HG03045 (cell line): ENCODE measurements around the gene WARS2.

Source experiments
- ATAC-seq: cut with Tn5 transposase; IDR thresholded peaks from one replicate; pipeline ENCODE4 v1.9.1; 2021; ENCODE audit warnings: mild to moderate bottlenecking, moderate library complexity; ENCODE audit not compliant: unreplicated experiment

WARS2 gene

DNA sequence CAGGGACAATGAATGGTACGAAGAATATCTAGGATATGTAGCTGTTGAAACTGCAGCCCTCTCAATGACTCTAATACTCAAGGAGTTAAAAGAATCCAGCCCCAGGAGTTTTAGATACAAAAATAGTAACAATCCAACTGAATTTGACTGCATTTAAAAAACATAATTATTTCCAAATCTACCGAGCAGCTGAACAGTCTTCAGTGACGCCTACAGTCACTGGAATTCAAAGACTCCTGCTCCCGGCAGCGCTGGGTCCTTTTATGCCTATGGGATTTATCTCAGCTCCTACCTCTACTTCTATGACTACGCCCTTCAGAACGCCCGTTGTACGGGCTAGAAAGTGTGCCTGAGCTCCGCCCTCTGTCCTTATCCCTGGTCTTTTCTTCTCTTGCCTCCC lies 55.7 kb downstream of the WARS2 start:
- ATAC-seq, result no peak

DNA sequence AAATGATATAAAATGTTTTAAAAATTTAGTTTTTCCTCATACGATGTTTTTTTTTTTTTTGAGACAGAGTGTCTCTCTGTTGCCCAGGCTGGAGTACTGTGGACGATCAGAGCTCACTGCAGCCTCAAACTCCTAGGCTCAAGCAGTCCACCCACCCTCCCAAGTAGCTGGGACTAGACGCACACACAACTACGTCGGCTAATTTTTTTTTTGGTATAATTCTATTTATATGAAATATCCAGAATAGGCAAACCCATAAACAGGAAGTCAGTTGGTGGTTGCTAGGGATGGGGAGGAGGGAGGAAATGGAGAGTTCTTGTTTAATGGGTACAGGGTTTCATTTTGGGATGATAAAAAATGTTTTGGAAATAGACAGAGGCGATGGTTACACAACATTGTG lies 56.5 kb downstream of the WARS2 start:
- ATAC-seq, result no peak

DNA sequence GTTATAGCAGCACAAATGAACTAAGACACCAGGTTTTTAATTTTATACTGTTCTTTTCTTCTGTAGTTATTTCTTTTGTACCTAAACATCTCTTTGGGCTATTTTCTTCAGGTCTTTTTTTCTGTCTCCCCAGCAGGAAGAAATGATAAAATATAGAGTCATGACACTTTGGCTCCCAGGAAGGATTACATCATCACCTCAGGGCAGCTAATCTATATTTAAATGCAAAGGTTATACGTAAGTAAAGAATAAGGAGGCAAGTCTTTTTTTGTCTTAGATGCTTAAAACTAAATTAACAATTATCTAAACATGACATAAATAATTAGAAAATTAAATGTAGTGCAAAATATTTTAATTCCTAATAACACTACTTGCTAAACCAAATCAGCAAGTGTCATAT lies 57.0 kb downstream of the WARS2 start:
- ATAC-seq, result no peak

DNA sequence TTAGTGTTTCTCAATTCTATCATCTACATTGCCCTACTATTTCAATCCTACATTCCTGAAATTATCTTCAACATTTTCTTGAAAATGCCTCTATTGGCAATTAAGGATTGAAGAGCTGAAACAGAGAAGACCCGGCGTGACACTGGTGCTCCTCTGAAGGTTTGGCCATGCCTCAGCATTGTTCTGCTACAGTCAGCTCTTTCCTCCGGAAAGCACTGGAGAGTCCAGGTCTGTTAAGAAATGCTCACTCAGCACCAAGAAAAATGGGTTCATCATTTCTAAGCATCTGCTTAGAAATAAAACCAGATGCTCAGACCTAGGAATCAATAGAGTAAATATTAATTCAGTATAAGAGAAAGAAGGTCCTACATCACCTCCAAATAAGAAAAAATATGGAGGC lies 58.8 kb downstream of the WARS2 start:
- ATAC-seq, result no peak

DNA sequence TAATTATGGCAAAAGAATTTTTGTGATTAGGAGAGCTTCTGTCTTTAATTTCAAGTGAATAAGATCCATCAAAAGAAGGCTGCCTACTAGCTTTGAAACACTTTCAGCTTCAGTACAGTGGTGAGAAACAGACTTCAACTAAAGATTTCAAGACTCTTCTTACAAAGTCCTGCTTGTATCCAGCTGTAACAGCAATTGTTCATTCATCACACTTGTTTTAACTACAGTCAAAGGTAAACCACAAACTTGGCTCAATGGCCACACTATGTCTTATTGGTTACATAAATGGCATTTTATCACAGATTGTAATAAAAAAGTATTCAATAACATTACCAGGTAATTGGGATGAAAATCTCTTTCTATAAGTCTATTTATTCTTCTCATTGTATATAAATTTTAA lies 59.2 kb downstream of the WARS2 start:
- ATAC-seq, result no peak

DNA sequence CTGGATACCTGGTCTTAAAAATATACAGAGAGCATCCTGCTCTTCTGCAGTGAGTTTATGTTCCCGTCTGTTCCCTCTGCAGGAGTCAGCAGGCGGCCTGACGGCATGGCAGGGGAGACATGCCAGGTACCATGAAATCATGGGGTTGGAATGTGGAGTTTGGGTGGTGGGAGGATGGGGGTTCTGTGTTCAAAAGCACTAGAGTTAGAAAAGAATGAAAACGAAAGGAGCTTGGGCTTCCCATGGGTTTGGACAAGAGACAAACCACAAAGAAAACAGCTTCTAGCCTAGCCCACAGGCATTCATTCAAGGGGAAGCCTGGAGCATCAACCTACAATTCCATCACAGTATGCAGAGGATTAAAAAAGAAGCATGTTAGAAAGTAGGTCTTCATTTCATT lies 59.9 kb downstream of the WARS2 start:
- no peak for ATAC-seq

DNA sequence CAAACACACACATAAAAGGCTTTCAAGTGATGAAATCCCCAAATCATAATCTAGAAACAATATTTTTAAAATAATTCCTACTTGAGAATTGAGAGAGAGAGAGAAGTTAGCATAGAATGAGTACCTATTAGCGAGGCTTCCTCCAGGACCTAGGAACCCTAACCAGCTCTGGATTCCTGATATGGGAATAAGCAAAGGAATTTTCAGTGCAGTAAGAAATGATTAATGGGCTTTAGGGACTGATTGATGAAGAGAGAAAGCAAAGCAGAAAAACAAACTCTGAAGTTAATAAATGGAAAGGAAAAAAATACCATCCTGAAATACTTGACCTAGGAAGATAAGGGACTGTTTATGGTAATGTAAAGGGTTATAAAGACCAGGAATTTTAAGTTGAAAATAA lies 60.6 kb downstream of the WARS2 start:
- ATAC-seq, result no peak

DNA sequence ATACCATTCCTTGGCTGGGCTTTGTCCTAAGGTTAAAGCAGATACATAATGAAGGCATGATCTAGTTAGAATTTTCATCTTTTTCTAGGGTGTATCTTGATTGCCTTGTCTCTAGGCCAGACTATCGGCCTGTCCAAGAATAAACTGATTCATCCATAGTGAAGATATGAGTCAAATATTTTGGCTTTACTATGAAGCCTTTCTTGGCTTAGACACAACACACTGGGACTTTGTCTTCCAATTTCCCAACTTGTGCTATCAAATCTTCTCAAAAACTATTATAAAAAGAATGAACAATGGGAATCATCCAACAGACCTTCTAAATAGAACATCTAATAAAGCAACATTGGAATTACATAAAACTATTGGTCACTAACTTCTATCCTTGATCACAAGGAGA lies 64.8 kb downstream of the WARS2 start:
- no peak for ATAC-seq

DNA sequence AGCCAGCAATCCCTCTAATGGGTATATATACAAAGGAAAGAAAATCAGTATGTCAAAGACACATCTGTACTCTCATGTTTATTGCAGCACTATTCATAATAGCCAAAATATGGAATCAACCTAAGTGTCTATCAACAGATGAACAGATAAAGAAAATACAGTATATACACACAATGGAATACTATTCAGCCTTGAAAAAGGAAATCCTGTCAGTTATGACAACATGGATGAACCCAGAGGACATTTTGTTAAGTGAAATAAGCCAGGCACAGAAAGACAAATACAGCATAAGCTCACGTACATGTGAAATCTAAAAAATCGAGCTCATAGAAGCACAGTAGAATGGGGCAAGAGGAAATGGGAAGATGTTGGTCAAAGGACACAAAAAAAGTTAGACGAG lies 69.1 kb downstream of the WARS2 start:
- ATAC-seq, result no peak

DNA sequence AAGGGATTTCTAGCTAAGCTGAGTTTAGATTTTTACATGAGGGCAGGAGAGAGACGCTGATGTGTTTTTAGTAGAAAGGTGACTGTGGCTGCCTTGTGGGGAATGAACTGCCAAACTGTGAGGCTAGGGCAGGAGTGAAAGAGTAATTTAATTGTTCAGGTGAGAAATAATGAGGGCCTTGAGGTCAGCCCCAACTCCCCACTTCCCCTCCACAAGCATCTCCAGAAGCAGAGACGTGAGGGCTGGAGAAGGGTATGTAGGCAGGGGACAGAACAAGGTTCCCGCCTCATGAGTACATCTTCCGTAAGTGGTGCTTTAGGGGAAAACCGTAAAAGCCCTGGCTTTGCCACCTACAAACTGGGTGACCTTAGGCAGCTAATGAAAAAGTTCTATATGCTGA lies 70.8 kb downstream of the WARS2 start:
- no peak for ATAC-seq

DNA sequence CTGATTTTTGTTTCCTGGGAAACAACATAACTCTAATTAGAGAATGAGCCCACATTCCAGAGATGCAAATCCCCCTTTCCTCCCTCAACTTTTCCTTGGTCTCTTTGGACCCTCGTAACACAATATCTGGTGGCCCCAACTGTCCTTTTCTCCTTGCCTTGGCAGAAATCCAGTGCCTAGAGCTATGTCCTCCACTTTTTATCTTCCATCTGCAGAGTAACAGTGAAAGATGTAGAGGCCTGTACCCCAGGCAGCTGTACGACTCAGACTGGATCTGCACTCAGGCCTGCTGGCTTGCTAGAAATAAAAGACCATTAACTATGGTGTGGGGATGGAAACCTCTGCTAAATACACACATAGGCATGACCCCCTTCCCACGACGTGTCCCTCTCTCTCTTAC lies 72.0 kb downstream of the WARS2 start:
- no peak for ATAC-seq

DNA sequence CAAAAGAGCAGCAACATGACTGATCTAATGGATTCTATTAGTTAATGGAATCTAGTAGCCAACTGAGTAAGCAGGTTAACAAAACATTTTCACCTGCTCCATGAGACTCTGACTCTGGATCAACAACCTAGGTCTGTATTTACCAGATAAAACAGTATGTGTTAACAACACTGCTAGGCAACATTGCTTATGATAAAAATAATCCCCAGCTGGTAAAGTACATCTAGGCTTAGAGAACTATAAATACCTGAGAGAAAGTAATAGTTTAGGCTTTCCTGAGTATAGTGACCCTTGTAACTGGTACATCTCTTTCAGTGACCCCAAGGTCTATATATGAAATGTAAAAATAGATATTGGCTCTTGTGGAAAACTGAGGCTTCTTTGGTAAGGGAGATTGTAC lies 78.8 kb downstream of the WARS2 start:
- ATAC-seq, result no peak

DNA sequence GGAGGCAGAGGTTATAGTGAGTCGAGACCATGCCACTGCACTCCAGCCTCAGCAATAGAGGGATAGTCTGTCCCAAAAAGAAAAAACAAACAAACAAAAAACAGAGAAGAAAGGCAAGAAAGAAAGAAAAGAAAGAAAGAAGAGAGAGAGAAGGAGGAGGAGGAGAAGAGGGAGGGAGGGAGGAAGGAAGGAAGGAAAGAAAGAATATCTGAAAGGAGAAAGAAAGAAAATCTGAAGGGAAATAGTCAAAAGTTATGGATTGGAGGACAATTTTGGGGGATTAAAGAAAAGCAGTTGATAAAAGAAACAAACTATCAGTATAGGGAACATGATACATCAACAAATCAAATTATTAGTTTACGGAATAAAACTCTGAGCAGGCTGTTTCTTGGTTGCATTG lies 84.9 kb downstream of the WARS2 start:
- ATAC-seq, result no peak

DNA sequence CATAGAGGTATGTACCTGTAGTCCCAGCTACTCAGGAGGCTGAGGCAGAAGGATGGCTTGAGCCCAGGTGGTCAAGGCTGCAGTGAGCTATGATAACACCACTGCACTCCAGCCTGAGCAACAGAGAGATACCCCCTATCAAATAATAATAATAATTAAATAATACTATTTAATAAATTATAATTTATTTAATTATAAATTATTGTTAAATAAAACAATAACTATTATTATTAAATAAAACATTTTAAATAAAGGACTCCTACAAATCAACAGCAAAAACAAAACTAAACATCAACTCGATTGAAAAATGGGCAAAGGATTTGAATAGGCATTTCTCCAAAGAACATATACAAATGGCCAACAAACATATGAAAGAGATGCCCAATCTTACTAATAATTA lies 86.5 kb downstream of the WARS2 start:
- no peak for ATAC-seq

DNA sequence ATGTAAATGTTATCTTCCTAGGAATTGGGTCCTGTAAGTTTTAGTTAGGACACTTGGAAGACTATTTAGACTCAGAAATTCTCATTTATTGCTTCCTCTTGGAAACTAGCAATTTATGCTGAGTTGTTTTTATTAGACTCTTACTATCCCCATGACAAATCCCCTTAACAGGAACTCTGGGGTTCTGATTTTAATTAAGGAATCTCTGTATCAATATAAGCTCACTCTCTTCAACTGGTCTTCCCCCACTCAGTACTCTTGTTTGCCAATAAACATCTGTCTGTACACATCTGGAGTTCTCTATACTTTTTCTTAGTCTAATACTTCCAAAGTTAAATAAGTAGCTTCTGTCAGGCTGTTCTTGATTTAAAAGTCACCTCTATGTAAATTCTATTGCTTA lies 88.2 kb downstream of the WARS2 start:
- ATAC-seq, result no peak

DNA sequence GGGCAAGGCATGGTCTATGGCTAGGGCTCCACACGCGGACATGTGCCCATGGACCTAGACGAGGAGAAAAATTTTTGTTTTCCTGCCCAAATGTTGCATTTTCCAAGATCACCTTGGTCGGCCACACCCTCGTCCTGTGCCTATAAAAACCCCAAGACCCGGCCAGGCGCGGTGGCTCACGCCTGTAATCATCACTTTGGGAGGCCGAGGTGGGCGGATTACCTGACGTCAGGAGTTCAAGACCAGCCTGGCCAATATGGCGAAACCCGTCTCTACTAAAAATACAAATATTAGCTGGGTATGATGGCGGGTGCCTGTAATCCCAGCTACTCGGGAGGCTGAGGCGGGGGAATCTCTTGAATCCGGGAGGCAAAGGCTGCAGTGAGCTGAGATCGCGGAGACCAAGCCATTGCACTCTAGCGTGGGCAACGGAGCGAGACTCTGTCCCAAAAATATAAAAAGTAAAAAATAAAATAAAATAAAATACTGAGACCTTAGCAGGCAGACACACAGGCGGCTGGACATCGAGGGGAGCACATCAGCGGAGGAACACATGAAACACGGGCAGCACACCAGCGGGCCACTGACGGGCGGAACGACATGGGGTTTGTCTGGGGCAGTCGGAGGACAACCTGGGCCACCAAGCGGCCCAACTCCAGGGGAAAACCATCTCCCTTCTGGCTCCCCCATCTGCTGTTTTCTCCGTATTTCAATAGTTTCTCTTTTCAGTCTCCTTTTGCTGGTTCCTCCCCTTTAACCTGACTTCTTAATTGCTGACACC lies 91.6 kb downstream of the WARS2 start:
- ATAC-seq, result no peak

DNA sequence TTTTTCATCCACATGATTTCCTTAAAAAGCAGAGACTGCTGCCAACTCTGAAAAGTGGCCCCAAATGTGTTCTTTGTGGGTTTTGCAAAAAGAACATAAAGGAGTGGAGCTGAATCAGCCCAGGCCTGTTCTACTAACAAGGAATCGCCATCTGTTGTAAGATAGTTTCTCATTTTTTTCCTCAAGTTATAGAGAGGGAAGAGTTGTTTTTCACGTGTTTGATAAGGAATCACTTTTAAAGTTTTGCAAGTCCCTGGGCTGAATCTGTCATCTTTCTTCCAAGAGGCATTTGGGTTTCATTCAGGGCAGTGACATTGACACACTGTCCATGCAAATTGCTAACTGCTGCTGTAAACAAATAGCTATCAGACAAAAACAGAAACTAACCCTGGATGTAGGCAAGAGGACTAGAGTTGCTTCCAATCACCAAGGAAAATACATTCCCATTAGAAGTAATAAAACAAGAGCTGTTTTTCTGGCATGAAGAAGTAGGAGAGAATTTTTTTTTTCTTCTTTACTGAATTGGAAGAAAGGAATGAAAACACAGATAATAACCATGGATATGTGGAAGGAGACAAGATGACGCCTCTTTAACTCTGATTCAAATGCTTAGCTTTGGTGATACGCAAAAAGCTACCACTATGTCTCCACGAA lies 93.5 kb downstream of the WARS2 start:
- no peak for ATAC-seq

DNA sequence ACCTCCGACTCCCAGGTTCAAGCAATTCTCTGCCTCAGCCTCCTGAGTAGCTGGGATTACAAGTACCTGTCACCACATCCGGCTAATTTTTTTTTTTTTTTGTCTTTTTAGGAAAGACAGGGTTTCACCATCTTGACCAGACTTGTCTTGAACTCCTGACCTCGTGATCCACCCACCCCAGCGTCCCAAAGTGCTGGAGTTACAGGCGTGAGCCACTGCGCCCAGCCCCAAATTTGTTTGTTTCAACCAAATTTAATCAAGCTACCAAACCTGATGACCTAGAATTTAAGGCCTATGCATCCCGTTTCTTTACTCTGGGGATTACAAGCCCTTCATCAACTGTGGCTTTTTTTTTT lies 94.0 kb downstream of the WARS2 start:
- ATAC-seq, result no peak

DNA sequence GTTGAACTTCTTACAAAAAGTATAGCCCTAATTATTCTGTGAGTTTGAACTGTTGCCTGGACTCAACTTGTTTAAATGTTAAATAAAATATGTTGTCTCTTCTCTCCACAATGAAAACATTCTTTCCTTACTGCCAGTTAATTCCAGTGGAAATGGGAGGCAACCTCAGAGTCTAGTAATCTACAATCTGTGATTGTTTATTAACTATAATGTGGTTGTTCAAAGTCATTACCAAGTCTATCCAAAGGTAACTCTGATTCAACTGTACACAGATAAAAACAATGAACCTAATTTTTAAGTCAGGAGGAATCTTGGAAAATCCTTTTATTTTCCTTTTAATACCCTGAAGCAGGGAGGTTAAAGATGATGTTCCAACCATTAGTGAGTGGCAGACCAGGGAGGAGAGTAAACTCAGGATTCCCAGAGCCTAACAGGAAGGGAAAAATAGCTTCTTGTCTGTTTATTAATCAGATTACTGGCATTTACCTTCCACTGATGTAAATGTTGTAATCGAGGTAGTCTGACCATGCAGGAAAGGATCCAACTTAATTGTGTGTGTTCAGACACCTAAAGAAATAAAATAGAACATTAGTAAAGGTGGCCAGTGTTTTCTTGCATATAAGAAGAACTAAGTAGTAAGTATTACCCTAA lies 95.2 kb downstream of the WARS2 start:
- ATAC-seq, result no peak

DNA sequence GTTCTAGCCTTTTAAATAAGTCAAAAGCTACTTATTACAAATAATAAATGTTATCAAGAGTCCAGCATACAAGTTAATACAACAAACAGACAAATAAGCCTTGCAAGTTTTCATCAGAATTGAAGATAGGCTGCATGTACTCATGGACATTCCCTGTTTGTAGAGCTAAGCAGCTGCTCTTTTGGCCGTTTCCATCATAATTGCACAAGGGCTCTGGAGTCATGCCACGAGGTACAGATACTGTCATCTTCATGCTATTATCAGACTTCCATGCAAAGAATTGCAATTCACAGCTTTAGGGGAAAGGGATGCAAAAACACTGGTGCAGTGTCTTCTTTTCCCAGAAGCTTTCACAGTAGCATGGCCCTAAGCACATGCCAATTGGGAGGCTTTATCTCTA lies 99.5 kb downstream of the WARS2 start:
- no peak for ATAC-seq

DNA sequence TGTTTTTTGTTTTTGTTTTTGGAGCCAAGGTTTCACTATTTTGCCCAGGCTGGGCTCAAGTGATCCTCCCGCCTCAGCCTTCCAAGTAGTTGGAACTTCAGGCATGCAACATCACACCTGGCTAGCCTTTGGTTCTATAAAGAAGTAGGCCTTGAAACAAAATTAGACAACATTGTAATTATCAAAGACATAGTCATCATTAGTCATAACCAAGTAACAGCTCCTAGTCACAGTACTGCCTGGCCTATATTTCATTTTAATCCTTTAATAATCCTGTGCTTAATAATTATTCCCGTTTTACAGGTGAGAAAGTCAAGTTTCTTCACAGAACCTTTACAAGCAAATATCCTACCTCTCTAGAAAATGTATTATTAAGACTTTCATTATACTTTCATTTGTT lies 100.0 kb downstream of the WARS2 start:
- ATAC-seq, result no peak

DNA sequence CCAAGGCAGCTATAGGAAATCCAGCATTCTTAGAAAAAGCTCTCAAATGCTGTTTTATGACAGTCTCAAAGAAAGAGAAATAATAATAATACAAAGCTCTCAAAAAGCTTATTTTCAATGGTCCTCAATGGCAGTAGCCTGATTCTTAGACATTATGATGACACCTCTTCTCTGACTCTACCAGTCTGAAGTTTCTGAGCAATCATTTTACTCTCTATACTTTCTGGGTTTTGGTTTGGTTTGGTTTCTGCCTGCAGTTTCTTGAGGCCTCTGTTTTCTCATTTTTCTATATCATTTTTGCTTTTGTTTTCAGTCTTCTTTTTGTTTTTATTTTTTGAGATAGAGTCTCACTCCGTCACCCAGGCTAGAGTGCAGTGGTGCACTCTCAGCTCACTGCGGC lies 102.1 kb downstream of the WARS2 start:
- no peak for ATAC-seq
